KMS-11 (cell line): ENCODE data around the gene SLC12A7.

Experiments
- H2AFZ ChIP-seq: fragments of 200-600 bp; sonication (generic); 2 replicates; pipeline ENCODE4 v1.6.1; 2016; ENCODE audit warnings: antibody characterized with exemption, mixed run types, low read depth
- H3K27ac ChIP-seq: fragments of 200-600 bp; sonication (generic); 2 replicates; pipeline ENCODE4 v1.6.1; 2016; ENCODE audit warnings: mild to moderate bottlenecking, mixed run types
- H3K27me3 ChIP-seq: fragments of 200-600 bp; sonication (generic); 2 replicates; pipeline ENCODE4 v1.6.1; 2017; ENCODE audit warnings: mild to moderate bottlenecking, low read depth, mixed run types, moderate library complexity; ENCODE audit not compliant: insufficient read depth
- H3K36me3 ChIP-seq: fragments of 200-600 bp; sonication (generic); 2 replicates; pipeline ENCODE4 v1.6.1; 2017; ENCODE audit warnings: mild to moderate bottlenecking, mixed run types; ENCODE audit not compliant: insufficient read depth
- H3K4me1 ChIP-seq: fragments of 200-600 bp; sonication (generic); 2 replicates; pipeline ENCODE4 v1.6.1; 2016; ENCODE audit warnings: mild to moderate bottlenecking, low read depth, mixed run types; ENCODE audit not compliant: poor library complexity, severe bottlenecking
- H3K4me2 ChIP-seq: fragments of 200-600 bp; sonication (generic); 2 replicates; pipeline ENCODE4 v1.7.0; 2016; ENCODE audit warnings: mild to moderate bottlenecking, mixed run types
- H3K4me3 ChIP-seq: fragments of 200-600 bp; sonication (generic); IDR thresholded peaks from 2 replicates; pipeline ENCODE4 v1.6.1; 2017; ENCODE audit warnings: low read depth, low read length, mixed read lengths; ENCODE audit not compliant: insufficient read depth
- H3K79me2 ChIP-seq: fragments of 200-600 bp; sonication (generic); 2 replicates; pipeline ENCODE4 v1.6.1; 2016; ENCODE audit warnings: low read depth, mixed run types; ENCODE audit not compliant: insufficient read depth
- H3K9ac ChIP-seq: fragments of 200-600 bp; sonication (generic); 2 replicates; pipeline ENCODE4 v1.6.1; 2016; ENCODE audit warnings: mild to moderate bottlenecking, mixed run types
- H4K20me1 ChIP-seq: fragments of 200-600 bp; sonication (generic); 2 replicates; pipeline ENCODE4 v1.6.1; 2016; ENCODE audit warnings: mild to moderate bottlenecking, mixed run types; ENCODE audit not compliant: insufficient read depth
- TF ChIP-seq, protein P1 (sequence below): fragments of 200-600 bp; sonication (generic); conservative IDR thresholded peaks from 2 replicates; pipeline ENCODE4 v1.6.1; 2017; ENCODE audit warnings: low read depth, mild to moderate bottlenecking, antibody characterized with exemption, low read length, moderate library complexity, mixed read lengths

The SLC12A7 gene

GRCh38 chr5:1088031-1088430, 23.8 kb downstream of the SLC12A7 start:
- Histone ChIP-seq H4K20me1 (no peaks in the 10 kb centered on the region), H3K27me3 (no peaks in the 10 kb centered on the region), H3K9ac (no peak overlapping the region), H3K4me3 (no peak overlapping the region), H3K4me2 (no peak overlapping the region), H2AFZ (no peak overlapping the region), H3K36me3 (no peaks in the 10 kb centered on the region; the same call in 1 of the 2 replicates), H3K27ac (no peak overlapping the region), H3K4me1 (no peaks in the 10 kb centered on the region), H3K79me2 (no peaks in the 10 kb centered on the region)
- TF ChIP-seq, protein P1, sequence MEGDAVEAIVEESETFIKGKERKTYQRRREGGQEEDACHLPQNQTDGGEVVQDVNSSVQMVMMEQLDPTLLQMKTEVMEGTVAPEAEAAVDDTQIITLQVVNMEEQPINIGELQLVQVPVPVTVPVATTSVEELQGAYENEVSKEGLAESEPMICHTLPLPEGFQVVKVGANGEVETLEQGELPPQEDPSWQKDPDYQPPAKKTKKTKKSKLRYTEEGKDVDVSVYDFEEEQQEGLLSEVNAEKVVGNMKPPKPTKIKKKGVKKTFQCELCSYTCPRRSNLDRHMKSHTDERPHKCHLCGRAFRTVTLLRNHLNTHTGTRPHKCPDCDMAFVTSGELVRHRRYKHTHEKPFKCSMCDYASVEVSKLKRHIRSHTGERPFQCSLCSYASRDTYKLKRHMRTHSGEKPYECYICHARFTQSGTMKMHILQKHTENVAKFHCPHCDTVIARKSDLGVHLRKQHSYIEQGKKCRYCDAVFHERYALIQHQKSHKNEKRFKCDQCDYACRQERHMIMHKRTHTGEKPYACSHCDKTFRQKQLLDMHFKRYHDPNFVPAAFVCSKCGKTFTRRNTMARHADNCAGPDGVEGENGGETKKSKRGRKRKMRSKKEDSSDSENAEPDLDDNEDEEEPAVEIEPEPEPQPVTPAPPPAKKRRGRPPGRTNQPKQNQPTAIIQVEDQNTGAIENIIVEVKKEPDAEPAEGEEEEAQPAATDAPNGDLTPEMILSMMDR, result no peak

DNA sequence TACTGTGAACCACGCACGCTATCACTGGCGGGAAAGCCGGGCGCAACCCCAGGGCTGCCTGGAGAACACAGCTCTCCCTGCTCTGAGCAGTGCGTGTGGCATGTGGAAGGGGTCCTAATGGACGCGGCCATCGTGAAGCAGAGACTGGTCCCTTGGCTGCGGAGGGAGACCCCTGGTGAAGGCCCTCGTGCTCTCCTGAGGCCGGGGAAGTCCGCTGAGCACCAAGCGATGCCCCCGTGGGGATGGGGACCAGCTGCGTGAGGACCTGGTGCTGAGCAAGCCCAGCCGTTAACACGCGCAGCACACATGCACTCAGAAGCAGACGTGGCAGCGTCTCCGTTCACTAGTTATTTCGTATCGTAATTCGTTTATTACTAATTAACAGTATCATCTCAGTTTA, 24.4 kb downstream of the SLC12A7 start:
- no peaks in the 10 kb centered on the region for H4K20me1 ChIP-seq
- no peak overlapping the region for H2AFZ ChIP-seq
- H3K79me2 ChIP-seq, result no peaks in the 10 kb centered on the region
- TF ChIP-seq, protein P1, result no peak
- H3K27ac ChIP-seq, result no peak overlapping the region
- no peaks in the 10 kb centered on the region for H3K4me1 ChIP-seq
- no peak overlapping the region for H3K4me2 ChIP-seq
- no peak overlapping the region for H3K9ac ChIP-seq
- no peaks in the 10 kb centered on the region for H3K27me3 ChIP-seq
- H3K36me3 ChIP-seq, result no peaks in the 10 kb centered on the region; the same call in 1 of the 2 replicates
- H3K4me3 ChIP-seq, result no peak overlapping the region

- Histone ChIP-seq H3K4me2 (no peak overlapping the region), H3K79me2 (no peaks in the 10 kb centered on the region), H4K20me1 (no peaks in the 10 kb centered on the region), H2AFZ (no peak overlapping the region), H3K9ac (no peak overlapping the region), H3K27ac (no peak overlapping the region), H3K4me1 (no peaks in the 10 kb centered on the region), H3K36me3 (no peaks in the 10 kb centered on the region; the same call in 1 of the 2 replicates), H3K4me3 (no peak overlapping the region), H3K27me3 (no peaks in the 10 kb centered on the region)
- TF ChIP-seq, protein P1, result no peak
Observed at GRCh38 chr5:1086871-1087270, 25.0 kb downstream of the SLC12A7 start.

DNA sequence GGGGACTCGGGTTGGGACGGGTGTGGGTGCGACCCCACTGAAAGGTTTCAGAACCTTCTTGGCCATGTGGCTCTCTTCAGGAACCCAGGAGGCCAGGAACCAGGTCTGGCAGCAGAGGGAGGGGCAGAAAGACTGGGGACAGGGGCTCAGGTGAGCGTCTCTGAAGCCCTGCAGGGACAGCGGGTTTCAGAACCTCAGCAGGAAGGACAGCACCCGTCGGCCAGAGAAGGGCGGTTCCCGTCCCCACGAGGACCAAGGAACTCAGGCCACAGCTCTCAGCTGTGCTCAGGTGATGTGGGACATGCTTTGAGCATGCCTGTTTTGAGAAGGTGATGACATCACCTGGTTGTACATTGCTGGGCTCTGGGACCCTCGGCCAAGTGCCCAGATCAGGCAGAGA, 25.7 kb downstream of the SLC12A7 start:
- no peaks in the 10 kb centered on the region for H3K27me3 ChIP-seq
- no peak overlapping the region for H3K9ac ChIP-seq
- no peaks in the 10 kb centered on the region for H3K4me1 ChIP-seq
- no peaks in the 10 kb centered on the region for H4K20me1 ChIP-seq
- H3K4me3 ChIP-seq, result no peak overlapping the region
- no peaks in the 10 kb centered on the region for H3K79me2 ChIP-seq
- no peak overlapping the region for H2AFZ ChIP-seq
- no peaks in the 10 kb centered on the region for H3K36me3 ChIP-seq
- TF ChIP-seq, protein P1, result no peak
- no peak overlapping the region for H3K27ac ChIP-seq
- H3K4me2 ChIP-seq, result no peak overlapping the region
